SK-N-SH (cell line): Measurements from ENCODE around the gene GNG13.

Experiments
- CHD2 ChIP-seq: fragments of 150-350 bp; IDR thresholded peaks from 2 replicates; pipeline ENCODE4 v1.6.1; 2018; ENCODE audit warnings: low read length; ENCODE audit not compliant: partially characterized antibody
- CTCF ChIP-seq: fragments of 200-600 bp; sonication (generic); IDR thresholded peaks from 2 replicates; pipeline ENCODE4 v1.6.1; 2017; ENCODE audit warnings: antibody characterized with exemption, mild to moderate bottlenecking, moderate library complexity
- EZH2phosphoT487 ChIP-seq: fragments of 200-600 bp; sonication (generic); IDR thresholded peaks from 2 replicates; pipeline ENCODE4 v1.6.1; 2017; ENCODE audit warnings: low read depth, mixed run types, mild to moderate bottlenecking, antibody characterized with exemption, moderate library complexity, borderline replicate concordance
- FOXM1 ChIP-seq: IDR thresholded peaks from 2 replicates; pipeline ENCODE4 v1.4.0; 2012; ENCODE audit warnings: low read depth, mild to moderate bottlenecking
- GATA2 ChIP-seq: sonication (generic); formaldehyde crosslinking; IDR thresholded peaks from 2 replicates; pipeline ENCODE4 v1.5.0; 2020; ENCODE audit warnings: mild to moderate bottlenecking, missing genetic modification reagents
- JUND ChIP-seq: IDR thresholded peaks from 2 replicates; pipeline ENCODE4 v1.4.0; 2012
- NFIC ChIP-seq: IDR thresholded peaks from 2 replicates; pipeline ENCODE4 v1.4.0; 2012; ENCODE audit warnings: borderline replicate concordance
- RFX5 ChIP-seq: IDR thresholded peaks from 2 replicates; pipeline ENCODE4 v1.6.1; 2012; ENCODE audit warnings: mild to moderate bottlenecking, improper control_type of control experiment, low read length
- RXRA ChIP-seq: IDR thresholded peaks from 2 replicates; pipeline ENCODE4 v1.4.0; 2012; ENCODE audit warnings: low read depth, mild to moderate bottlenecking, borderline replicate concordance
- SMC3 ChIP-seq: IDR thresholded peaks from 2 replicates; pipeline ENCODE4 v1.6.1; 2012; ENCODE audit warnings: low read depth, low read length, improper control_type of control experiment
- ZBTB33 ChIP-seq: IDR thresholded peaks from 2 replicates; pipeline ENCODE4 v1.4.0; 2012; ENCODE audit warnings: low read depth, borderline replicate concordance
- TF ChIP-seq, protein P1 (sequence below): IDR thresholded peaks from 2 replicates; pipeline ENCODE4; 2012
- TF ChIP-seq, protein P2 (sequence below): fragments of 150-350 bp; IDR thresholded peaks from 2 replicates; pipeline ENCODE4 v1.6.1; 2017; ENCODE audit warnings: antibody characterized with exemption, low read length, low read depth, borderline replicate concordance

DNA sequence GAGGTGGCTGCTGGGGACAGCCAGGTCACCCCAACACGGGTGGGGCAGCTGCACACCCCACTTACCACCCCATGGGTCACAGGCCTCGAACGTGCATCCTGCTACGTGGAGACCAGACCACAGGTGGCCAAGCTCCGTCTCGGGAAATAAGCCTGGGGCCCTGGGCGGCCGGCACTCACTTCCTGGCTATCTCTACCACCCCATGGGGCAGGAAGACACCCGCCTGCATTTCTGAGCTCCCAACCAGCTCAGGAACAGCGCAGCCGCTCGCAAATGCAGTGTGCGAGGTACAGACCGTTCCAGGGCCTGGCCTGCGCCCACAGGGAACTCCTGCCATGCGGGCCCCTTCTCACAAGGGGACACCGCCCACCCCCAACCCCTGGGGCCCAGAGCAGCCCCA is 4.9 kb upstream of the GNG13 start:
- no peak for TF ChIP-seq EZH2phosphoT487
- no peak for TF ChIP-seq ZBTB33
- TF ChIP-seq, protein P1, sequence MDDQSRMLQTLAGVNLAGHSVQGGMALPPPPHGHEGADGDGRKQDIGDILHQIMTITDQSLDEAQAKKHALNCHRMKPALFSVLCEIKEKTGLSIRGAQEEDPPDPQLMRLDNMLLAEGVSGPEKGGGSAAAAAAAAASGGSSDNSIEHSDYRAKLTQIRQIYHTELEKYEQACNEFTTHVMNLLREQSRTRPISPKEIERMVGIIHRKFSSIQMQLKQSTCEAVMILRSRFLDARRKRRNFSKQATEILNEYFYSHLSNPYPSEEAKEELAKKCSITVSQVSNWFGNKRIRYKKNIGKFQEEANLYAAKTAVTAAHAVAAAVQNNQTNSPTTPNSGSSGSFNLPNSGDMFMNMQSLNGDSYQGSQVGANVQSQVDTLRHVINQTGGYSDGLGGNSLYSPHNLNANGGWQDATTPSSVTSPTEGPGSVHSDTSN = no peak
- no peak for TF ChIP-seq GATA2 (CRISPR knock-in tag)
- TF ChIP-seq CTCF = no peak
- no peak for TF ChIP-seq JUND
- TF ChIP-seq RXRA = no peak
- TF ChIP-seq, protein P2, sequence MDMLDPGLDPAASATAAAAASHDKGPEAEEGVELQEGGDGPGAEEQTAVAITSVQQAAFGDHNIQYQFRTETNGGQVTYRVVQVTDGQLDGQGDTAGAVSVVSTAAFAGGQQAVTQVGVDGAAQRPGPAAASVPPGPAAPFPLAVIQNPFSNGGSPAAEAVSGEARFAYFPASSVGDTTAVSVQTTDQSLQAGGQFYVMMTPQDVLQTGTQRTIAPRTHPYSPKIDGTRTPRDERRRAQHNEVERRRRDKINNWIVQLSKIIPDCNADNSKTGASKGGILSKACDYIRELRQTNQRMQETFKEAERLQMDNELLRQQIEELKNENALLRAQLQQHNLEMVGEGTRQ = no peak
- no peak for TF ChIP-seq CHD2
- no peak for TF ChIP-seq FOXM1
- no peak for TF ChIP-seq NFIC
- TF ChIP-seq SMC3 = no peak
- no peak for TF ChIP-seq RFX5
